Bronchial epithelial cell (primary cell): ENCODE data around the gene NPEPL1. TPM values are rescaled to one million over a fixed set of nuclear protein-coding genes. Genes with fewer than 3 reads are reported as not detected.

Experiments used
- DNase-seq: peaks from one replicate; pipeline ENCODE4 v3.0.0-alpha.2; 2010; ENCODE audit warnings: low read depth
- FAIRE-seq: peaks from 2 replicates; lab custom pipeline; 2011; peaks lifted over from hg19 to GRCh38; lab: Jason Lieb, UNC
- H3K27me3 ChIP-seq: 2 replicates; pipeline ENCODE4 v1.5.1; 2011; ENCODE audit warnings: low read length; ENCODE audit not compliant: control insufficient read depth, insufficient read depth
- H3K36me3 ChIP-seq: 2 replicates; pipeline ENCODE4 v1.5.1; 2011; ENCODE audit warnings: low read length; ENCODE audit not compliant: control insufficient read depth, insufficient read depth
- H3K4me3 ChIP-seq: 2 replicates; pipeline ENCODE4 v1.5.1; 2011; ENCODE audit warnings: mild to moderate bottlenecking, low read depth, low read length, control low read depth
- CTCF ChIP-seq: IDR thresholded peaks from 2 replicates; pipeline ENCODE4 v1.5.1; 2011; ENCODE audit warnings: mild to moderate bottlenecking, moderate library complexity, low read length, control low read depth, inconsistent platforms; ENCODE audit not compliant: insufficient read depth, severe bottlenecking
- total RNA-seq: library from RNA; depleted of rRNA; stranded (reverse); fragments of >200 nt; gene quantifications from 2 replicates; pipeline ENCODE4 v1.2.1, GENCODE V29; 2014

Gene NPEPL1
- total RNA-seq, 1 donor from 2014 or later, result 23.7 TPM

DNA sequence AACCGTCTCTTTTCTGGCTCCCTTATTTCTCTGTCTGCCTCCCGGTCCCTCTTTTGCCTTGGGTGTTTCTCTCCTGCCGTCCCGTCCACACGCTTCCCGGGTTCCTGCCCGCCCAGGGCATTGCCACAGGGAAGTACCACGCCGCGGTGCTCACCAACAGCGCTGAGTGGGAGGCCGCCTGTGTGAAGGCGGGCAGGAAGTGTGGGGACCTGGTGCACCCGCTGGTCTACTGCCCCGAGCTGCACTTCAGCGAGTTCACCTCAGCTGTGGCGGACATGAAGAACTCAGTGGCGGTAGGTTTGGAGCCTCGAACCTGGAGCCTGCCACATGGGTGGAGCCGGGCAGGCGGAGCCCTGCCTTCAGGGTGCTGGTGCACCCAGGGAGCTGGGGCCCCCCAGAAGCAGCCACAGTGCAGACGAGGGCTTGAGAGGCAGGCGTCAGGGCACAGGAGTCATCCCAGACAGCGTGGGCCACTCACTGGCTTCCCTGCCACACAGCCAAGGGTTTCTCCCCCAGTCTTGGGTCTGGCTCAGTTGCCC is 21.3 kb downstream of the NPEPL1 start:
- DNase-seq, result no peak

GRCh38 chr20:58714340-58714922 is 21.8 kb downstream of the NPEPL1 start:
- peaks cover under 1% of the 10 kb centered on the region for H3K36me3 ChIP-seq
- no peak for FAIRE-seq
- no peak overlapping the region for H3K4me3 ChIP-seq

More for the DNA sequence above, 21.3 kb downstream of the NPEPL1 start:
- Histone ChIP-seq H3K27me3 (no peaks in the 10 kb centered on the region), H3K4me3 (no peak overlapping the region), H3K36me3 (peaks cover 1% of the 10 kb centered on the region)
- no peak for FAIRE-seq
- TF ChIP-seq CTCF, result no peak

GRCh38 chr20:58714923-58715351 is 22.3 kb downstream of the NPEPL1 start:
- no peak overlapping the region for H3K4me3 ChIP-seq
- H3K36me3 ChIP-seq, result no peaks in the 10 kb centered on the region
- DNase-seq (no peak), FAIRE-seq (no peak)
- no peaks in the 10 kb centered on the region for H3K27me3 ChIP-seq
- TF ChIP-seq CTCF, result no peak

More at GRCh38 chr20:58714340-58714922, 21.8 kb downstream of the NPEPL1 start:
- no peaks in the 10 kb centered on the region for H3K27me3 ChIP-seq
- DNase-seq, result no peak
- TF ChIP-seq CTCF, result no peak

DNA sequence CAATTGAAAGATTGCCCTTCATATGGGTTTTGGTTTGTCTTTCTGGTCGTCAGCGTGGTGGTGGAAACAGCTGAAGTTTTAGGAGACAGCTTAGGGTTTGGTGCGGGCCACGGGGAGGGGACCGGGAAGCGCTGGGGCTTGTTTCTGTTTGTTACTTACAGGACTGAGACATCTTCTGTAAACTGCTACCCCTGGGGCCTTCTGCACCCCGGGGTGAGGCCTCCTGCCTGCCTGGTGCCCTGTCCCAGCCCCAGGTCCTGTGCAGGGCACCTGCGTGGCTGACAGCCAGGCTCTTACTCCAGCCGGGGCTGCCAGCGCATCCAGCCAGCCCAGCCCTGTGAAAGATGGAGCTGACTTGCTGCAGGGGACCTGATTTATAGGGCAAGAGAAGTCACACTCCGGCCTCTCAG is 22.8 kb downstream of the NPEPL1 start:
- Histone ChIP-seq H3K4me3 (no peak overlapping the region), H3K27me3 (no peaks in the 10 kb centered on the region), H3K36me3 (no peaks in the 10 kb centered on the region)
- DNase-seq, result no peak
- FAIRE-seq, result no peak
- TF ChIP-seq CTCF, result no peak

- FAIRE-seq (no peak), DNase-seq (no peak)
- TF ChIP-seq CTCF, result no peak
- no peaks in the 10 kb centered on the region for H3K27me3 ChIP-seq
- H3K36me3 ChIP-seq, result no peaks in the 10 kb centered on the region
- no peak overlapping the region for H3K4me3 ChIP-seq
These were observed 23.3 kb downstream of the NPEPL1 start for GRCh38 chr20:58715801-58716475.
